Heart left ventricle (tissue), 16 donors: ENCODE data around the gene KRTAP5-5. TPM values are rescaled to one million over a fixed set of nuclear protein-coding genes. Genes with fewer than 3 reads are reported as not detected.

Experiments
- ATAC-seq, 4 donors: fragments of 200-7000 bp; cut with Tn5 transposase; one replicate each; pipeline ENCODE4 v1.9.1; 2020 to 2022; ENCODE audit warnings: moderate library complexity in 4 of 4, mild to moderate bottlenecking in 3 of 4, moderate number of reproducible peaks in 1 of 4
- DNase-seq, 5 donors: peaks; one replicate each; pipeline ENCODE4 v3.0.0-alpha.2; 2020
- H3K27ac ChIP-seq, 12 donors: fragments of 200-600 bp; sonication (generic) in 4 of 12; one replicate each; pipeline versions ENCODE4 v1.5.0 to v1.8.0; 2016 to 2022; ENCODE audit warnings: mild to moderate bottlenecking in 2 of 12
- H3K27me3 ChIP-seq, 9 donors: fragments of 200-600 bp; sonication (generic) in 2 of 9; one replicate each; pipeline versions ENCODE4 v1.5.1 to v1.8.0; 2016 to 2022; ENCODE audit warnings: mild to moderate bottlenecking in 3 of 9
- H3K36me3 ChIP-seq, 9 donors: fragments of 200-600 bp; sonication (generic) in 2 of 9; one replicate each; pipeline versions ENCODE4 v1.5.0 to v1.8.0; 2018 to 2022; ENCODE audit warnings: mild to moderate bottlenecking in 2 of 9
- H3K4me1 ChIP-seq, 12 donors: fragments of 200-600 bp; sonication (generic) in 4 of 12; one replicate each; pipeline versions ENCODE4 v1.5.0 to v1.8.0; 2016 to 2022; ENCODE audit warnings: mild to moderate bottlenecking in 3 of 12
- H3K4me3 ChIP-seq, 12 donors: fragments of 200-600 bp; sonication (generic) in 4 of 12; one replicate each; pipeline versions ENCODE4 v1.5.0 to v1.8.0; 2017 to 2022; ENCODE audit warnings: mild to moderate bottlenecking in 9 of 12, moderate library complexity in 4 of 12
- H3K9me3 ChIP-seq, 12 donors: fragments of 200-600 bp; sonication (generic) in 4 of 12; one replicate each; pipeline versions ENCODE4 v1.5.0 to v1.8.0; 2016 to 2022; ENCODE audit warnings: mild to moderate bottlenecking in 1 of 12
- CTCF ChIP-seq, 12 donors: fragments of 200-600 bp; sonication (generic) in 4 of 12; IDR thresholded peaks; one replicate each; pipeline versions ENCODE4 v1.5.0 to v1.8.0; 2018 to 2022; ENCODE audit warnings: antibody characterized with exemption in 12 of 12, mild to moderate bottlenecking in 5 of 12
- POLR2A ChIP-seq, 2 donors: fragments of 450-650 bp; IDR thresholded peaks; one replicate each; pipeline ENCODE4 v1.6.1; 2017; ENCODE audit warnings: antibody characterized with exemption in 2 of 2, mild to moderate bottlenecking in 2 of 2, moderate library complexity in 2 of 2
- WGBS, 4 donors: extraction: QIAGEN DNeasy Blood & Tissue Kit in 2 of 4; methylation state at CpG; one replicate each; pipeline versions ENCODE4 v1.1.5 to v1.1.7; 2013 to 2018; 5-methylcytosine and 5-hydroxymethylcytosine counted together
- intact Hi-C, 10 donors: fragments of 100-400 bp; cut with DNase I; formaldehyde crosslinking; loops; one replicate each; pipeline versions ENCODE4 v1.11.1 to v1.14.2; 2022
- polyA plus RNA-seq, 2 donors: library from polyadenylated mRNA; stranded (reverse); fragments of 200-250 nt; gene quantifications; one replicate each; pipeline ENCODE4 v1.2.3, GENCODE V29; 2013
- total RNA-seq, 9 donors: library from RNA; depleted of rRNA in 2 of 9; stranded (reverse); fragments of >200 nt in 2 of 9; fragmentation: NEBNext Ultra II Directional in 3 of 9; extraction: Animal tissue kit (Norgen Biotek cat#: 25700) in 3 of 9; gene quantifications; one replicate each; pipeline versions ENCODE4 v1.1.0 to v1.2.4, GENCODE V29; 2016 to 2023
- donor health status: ischemic (EF 13 %, LVEDD 7.1; RV severe dilation, severe dysfunction).
- donor health status: healthy with polysubstance abuse.
- donor health status: DM: no; HTN: yes; CAD: no.
- donor health status: DM: no; HTN: no; CAD: no.
- donor health status: ischemic (EF 25% LVEDD 6.9; RV normal size, moderate dysfunction).
- donor health status: ischemic (EF 25% LVEDD 5.7; RV mildly dilated, moderate dysfunction).
- donor health status: healthy.
- donor health status: DM: yes; HTN: yes; CAD: no.
- donor health status: ischemic (EF 35%, LVEDD 5.7; RV mildly dilated, moderate dysfunction).
- donor health status: nonischemic (EF 11% LVEDD 7.7; RV severe dilation, severe dysfunction).
- donor health status: DM: yes; HTN: yes; CAD: no.
- donor health status: PGD.
- donor health status: ischemic (EF 29% LVEDD 5.4; RV normal size, mild dysfunction).
- donor health status: nonischemic (EF 23%, LVEDD 6.1; RV moderate dilation, normal function).

KRTAP5-5 gene
- total and polyA plus RNA-seq, 11 donors, result not detected

GRCh38 chr11:1639666-1640065, 10.1 kb downstream of the KRTAP5-5 start:
- intact Hi-C loops, result loop anchor here in 2 of 10 donors (10.0 kb wide), 1 partner anchor 95 kb away; no protein-coding TSS in a partner anchor
- H3K27me3 ChIP-seq, result peaks cover 0 to 16% (median 0%) of the 10 kb centered on the region in 9 donors
- peak overlapping the region in 5 of 12 donors; percentile 22 to 76 (median 69) for H3K27ac ChIP-seq

GRCh38 chr11:1640076-1640946, 10.7 kb downstream of the KRTAP5-5 start:
- 50 to 70% (median 56%) methylated on average over 27 to 32 of the region's 32 CpGs for WGBS, 4 donors
- TF ChIP-seq POLR2A (IDR thresholded peaks at IDR 0.05), result no peak
- TF ChIP-seq CTCF (IDR thresholded peaks at IDR 0.05), result peak; percentile 53 to 84 (median 74)
- no peaks in the 10 kb centered on the region for H3K36me3 ChIP-seq
- intact Hi-C loops, result no loop called here
- no peak for DNase-seq
- peaks cover 0 to 20% (median 7%) of the 10 kb centered on the region in 12 donors for H3K4me1 ChIP-seq
- H3K9me3 ChIP-seq, result no peaks in the 10 kb centered on the region
- H3K27ac ChIP-seq, result peak overlapping the region in 4 of 12 donors; percentile 22 to 76 (median 72)
- ATAC-seq, result peak in 3 of 4 donors; percentile 38 to 44 (median 40)
- no peak overlapping the region for H3K4me3 ChIP-seq
- peaks cover 0 to 16% (median 0%) of the 10 kb centered on the region in 9 donors for H3K27me3 ChIP-seq

More at GRCh38 chr11:1639666-1640065, 10.1 kb downstream of the KRTAP5-5 start:
- no peak for TF ChIP-seq POLR2A (IDR thresholded peaks at IDR 0.05)
- ATAC-seq, result peak in 1 of 4 donors; percentile 7
- no peaks in the 10 kb centered on the region for H3K9me3 ChIP-seq
- H3K4me3 ChIP-seq, result peak overlapping the region in 1 of 12 donors; percentile 25
- WGBS, 4 donors, result 56 to 68% (median 57%) methylated on average over 15 of the region's 15 CpGs
- H3K36me3 ChIP-seq, result no peaks in the 10 kb centered on the region
- DNase-seq, result no peak
- H3K4me1 ChIP-seq, result peaks cover 0 to 20% (median 7%) of the 10 kb centered on the region in 12 donors

GRCh38 chr11:1641096-1641495, 11.5 kb downstream of the KRTAP5-5 start:
- WGBS, 4 donors, result 89 to 94% (median 90%) methylated on average over 14 to 15 of the region's 15 CpGs
- ATAC-seq (no peak), DNase-seq (no peak)
- TF ChIP-seq CTCF (IDR thresholded peaks at IDR 0.05) (no peak), POLR2A (IDR thresholded peaks at IDR 0.05) (no peak)
- intact Hi-C loops, result no loop called here
- Histone ChIP-seq H3K4me1 (peaks cover 0 to 20% (median 7%) of the 10 kb centered on the region in 12 donors), H3K9me3 (no peaks in the 10 kb centered on the region), H3K36me3 (no peaks in the 10 kb centered on the region), H3K27me3 (peaks cover 0 to 16% (median 0%) of the 10 kb centered on the region in 9 donors), H3K27ac (no peak overlapping the region), H3K4me3 (no peak overlapping the region)

- DNase-seq, result no peak
- Histone ChIP-seq H3K4me1 (peaks cover 0 to 20% (median 7%) of the 10 kb centered on the region in 12 donors), H3K9me3 (no peaks in the 10 kb centered on the region), H3K4me3 (no peak overlapping the region), H3K27ac (no peak overlapping the region), H3K27me3 (peaks cover 0 to 16% (median 0%) of the 10 kb centered on the region in 9 donors), H3K36me3 (no peaks in the 10 kb centered on the region)
- intact Hi-C loops, result no loop called here
- no peak for TF ChIP-seq CTCF (IDR thresholded peaks at IDR 0.05)
- TF ChIP-seq POLR2A (IDR thresholded peaks at IDR 0.05), result no peak
- 79 to 85% (median 84%) methylated on average over 19 to 29 of the region's 29 CpGs for WGBS, 4 donors
- ATAC-seq, result peak in 1 of 4 donors; percentile 12
These were observed 12.9 kb downstream of the KRTAP5-5 start for GRCh38 chr11:1642288-1643145.
